ENCODE results near the gene CXCL3.

Gene CXCL3

DNA sequence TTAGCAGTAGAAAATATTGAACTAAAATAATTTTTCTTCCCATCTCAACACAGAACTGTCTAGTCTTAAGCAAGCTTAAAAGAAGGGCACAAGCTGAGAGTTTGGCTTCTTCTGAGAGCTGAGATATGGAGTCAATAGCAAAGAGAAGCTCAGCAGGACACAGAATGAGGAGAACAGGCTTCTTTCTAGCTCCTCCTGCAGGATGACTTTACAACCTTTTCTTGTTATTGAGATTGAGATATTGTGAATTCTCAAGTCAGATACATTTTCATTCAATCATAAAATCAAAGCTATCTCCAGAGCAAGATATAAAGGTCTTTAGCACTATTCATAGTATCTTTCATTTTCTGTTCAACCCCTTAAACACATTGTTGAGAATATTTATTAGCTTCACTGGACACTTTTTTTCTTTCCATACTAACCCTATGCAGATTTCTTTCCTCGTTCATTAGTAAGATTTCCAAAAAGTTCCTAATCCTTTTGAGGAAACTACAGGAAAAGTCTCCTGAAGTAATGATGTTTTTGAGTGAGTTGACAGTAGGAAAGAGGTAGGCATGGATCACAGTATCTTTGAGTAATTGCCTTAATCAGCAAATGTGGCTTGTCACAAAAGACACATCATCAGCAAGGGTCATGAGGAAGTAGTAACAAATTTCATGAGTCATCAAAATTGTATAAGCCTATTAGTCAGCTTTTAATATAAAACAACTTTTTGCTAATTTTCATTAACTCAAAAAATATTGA, 17.8 kb upstream of the CXCL3 start:
- no peak for DNase-seq (ENCODE audit: extremely low read depth in 1 of 2, low read depth in 1 of 2)

DNA sequence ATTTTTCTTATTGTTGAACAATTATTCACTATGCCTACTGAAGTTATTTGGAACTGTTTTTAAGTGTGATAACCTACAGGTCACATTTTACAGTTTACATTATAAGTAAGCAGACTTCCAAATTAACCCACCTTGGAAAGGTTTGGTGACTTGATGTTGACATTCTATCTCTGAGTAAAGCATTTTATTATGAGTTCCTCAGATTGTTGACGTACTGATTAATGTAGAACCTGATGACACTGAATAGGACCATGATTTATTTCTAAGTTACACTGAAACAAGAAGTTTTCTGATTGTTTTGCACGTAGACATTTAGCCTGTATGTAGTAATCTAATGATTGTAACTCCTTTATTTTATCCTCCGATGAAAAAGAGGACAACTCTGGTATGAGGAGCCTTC, 17.0 kb upstream of the CXCL3 start:
- no peak for DNase-seq (ENCODE audit: extremely low read depth in 1 of 2, low read depth in 1 of 2)

DNA sequence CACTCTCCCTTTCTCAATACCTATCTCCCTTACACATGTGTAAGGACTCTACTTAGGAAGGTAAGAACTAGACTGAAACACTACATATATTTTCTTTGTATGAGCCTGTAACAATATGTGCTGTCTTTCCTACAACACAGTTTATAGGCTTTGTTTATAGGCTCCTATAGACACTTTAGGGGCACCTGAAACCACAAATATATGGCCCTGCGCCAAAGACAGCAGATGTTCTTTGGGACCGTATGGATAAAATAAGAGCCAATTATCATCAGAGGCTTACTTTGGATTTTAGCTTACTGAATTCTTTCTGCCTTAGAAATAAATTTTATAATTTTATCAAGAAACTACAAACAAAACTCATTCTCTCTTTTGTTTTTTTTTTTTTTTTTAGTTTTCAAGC, 16.6 kb upstream of the CXCL3 start:
- DNase-seq (ENCODE audit: extremely low read depth in 1 of 2, low read depth in 1 of 2): no peak

DNA sequence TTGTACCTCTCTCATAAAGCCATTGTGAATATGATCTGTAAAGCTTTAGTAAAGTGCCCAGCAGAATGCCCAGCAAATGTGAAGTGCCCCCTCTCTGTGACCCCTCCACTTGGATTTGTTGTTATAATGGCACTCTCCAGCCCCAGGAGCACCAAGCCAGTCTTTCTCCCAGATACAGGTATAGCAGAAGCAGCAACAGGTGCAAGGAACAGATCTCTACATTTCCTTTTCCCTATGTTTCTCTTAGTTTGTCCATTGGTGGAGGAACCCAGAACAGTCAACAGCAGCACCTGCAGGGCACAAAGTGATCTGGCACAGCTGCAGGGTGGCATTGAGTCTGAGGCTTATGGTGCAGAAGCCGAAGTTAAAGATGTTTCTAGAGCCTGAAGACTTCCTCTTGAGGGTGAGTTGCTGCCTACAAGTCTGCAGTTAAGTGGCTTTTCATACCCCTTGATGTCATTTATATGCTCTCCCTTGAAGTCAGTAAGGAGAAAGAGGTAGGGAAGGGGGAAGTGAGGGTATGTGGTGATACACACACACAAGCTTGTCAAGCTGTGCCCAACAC, 16.1 kb upstream of the CXCL3 start:
- no peak for DNase-seq (ENCODE audit: extremely low read depth in 1 of 2, low read depth in 1 of 2)

DNA sequence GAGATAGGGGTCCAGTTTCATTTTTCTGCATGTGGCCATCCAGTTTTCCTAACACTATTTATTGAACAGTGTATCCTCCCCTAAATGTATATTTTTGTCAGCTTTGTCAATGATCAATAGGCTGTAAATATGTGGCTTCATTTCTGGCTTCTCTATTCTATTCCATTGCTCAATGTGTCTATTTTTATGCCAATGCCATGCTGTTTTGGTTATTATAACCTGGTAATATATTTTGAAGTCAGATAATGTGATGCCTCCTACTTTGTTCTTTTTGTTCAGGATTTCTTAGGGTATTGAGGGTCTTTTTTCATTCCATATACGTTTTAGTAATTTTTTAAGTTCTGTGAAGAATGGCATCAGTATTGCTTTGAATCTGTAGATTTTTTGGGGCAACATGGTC, 8.7 kb upstream of the CXCL3 start:
- no peak for DNase-seq (ENCODE audit: extremely low read depth in 1 of 2, low read depth in 1 of 2)

DNA sequence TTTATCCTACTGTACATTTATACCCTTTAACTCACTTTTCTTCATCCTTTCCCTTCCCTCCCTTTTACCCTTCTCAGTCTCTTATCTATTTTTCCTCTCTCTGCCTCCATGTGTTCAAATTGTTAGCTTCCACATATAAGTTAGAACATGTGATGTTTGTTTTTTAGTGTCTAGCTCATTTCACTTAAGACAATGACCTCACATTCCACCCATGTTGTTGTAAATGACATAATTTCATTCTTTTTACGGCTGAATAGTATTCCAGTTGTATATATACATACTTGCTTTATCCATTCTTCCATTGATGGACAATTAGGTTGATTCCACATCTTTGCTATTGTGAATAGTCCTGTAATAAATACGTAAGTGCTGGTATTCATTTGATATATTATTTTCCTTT, 7.3 kb upstream of the CXCL3 start:
- DNase-seq (ENCODE audit: extremely low read depth in 1 of 2, low read depth in 1 of 2): no peak

DNA sequence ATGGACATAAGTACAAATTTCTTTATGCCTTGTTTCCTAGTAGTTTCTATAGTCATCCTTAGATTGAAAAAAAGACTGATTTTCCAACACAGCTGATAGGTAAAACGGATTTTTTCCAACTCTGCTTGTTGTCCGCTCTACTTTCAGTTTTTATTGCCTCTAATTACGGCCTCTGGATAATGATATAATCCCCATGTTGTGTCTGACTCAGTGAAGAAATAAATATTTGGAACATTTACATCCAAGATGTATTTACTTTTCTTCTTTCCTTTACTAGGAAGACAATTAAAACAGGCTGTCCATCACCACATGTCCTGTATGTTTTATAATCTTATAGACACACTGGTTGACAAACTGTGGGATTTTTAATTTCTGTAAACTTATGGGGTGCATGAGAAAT, 6.8 kb upstream of the CXCL3 start:
- DNase-seq (ENCODE audit: extremely low read depth in 1 of 2, low read depth in 1 of 2): no peak

DNA sequence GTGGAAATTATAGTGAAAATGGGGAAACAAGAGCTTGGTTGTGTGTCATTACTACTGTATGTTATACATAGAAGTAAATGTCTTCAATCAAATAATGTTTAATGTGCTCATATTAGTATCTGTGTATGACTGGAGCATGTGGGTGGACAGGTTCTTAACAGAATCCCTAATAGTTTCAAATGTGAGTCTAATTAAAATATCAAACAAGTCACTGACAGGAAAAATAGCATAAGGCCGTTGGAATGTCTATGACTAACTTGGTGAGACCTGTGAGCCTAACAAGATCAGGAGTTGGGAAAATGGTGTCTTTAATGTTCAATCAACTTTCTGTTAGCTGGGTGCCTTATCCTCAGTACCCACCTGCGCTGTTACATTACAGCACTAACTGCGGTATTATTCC, 6.2 kb upstream of the CXCL3 start:
- no peak for DNase-seq (ENCODE audit: extremely low read depth in 1 of 2, low read depth in 1 of 2)

DNA sequence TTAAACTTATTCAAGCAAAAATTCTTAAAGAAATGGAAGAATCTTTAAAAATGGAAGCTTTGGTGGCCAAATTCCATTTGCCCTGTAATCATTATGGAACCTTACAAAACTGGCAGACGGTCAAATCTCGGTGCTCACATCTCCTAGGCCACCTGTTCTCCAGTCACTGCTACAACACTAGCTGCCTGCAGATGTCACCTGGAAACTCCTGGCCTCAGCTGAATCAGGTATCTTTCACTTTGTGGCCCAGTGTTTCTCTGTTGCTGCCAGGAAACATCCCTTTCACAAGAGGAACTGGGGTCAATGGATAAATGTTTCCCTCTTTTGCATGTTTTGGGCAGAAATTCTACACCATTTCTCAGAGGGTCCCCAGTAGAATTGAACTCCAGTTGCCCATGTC, 4.2 kb upstream of the CXCL3 start:
- DNase-seq (ENCODE audit: extremely low read depth in 1 of 2, low read depth in 1 of 2): no peak

DNA sequence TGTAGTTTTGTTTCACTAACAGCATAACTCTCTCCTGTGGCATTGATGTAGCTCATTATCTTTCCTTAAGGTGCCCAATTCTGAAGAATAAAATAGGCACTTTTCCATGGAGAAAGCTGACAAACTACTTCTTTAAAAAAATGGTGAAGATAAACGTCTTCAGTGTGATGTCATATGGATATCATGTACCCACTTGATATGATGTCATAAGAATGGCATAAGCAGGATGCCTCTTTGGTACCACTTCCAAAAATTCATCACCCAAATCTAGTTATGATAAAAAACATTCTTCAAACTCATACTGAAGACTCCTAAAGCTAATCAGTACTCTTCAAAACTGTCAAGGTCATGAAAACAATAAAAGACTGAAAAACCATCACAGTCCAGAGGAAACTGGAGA, 2.9 kb upstream of the CXCL3 start:
- no peak for DNase-seq (ENCODE audit: extremely low read depth in 1 of 2, low read depth in 1 of 2)

DNA sequence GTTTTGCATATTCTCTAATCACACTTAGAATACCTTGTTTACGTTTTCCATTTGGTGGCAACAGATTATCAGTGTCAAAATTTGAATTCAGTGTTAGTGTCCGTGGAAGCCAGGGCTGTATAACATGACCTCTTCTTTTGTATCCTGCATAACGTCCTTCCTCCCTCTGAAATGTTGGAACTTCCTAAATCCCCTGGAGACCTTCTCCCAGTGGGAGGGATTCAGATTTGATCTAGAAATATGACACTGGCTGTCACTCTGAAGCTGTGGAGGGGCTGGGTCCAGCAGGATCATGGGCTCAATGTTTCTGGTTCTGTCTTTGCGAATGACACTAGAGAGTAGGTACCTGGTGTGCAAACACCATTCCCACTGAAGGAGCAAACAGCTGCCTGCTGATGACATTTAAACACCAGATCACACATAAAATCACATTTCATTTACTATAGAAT, 850 bp upstream of the CXCL3 start:
- no peak for DNase-seq (ENCODE audit: extremely low read depth in 1 of 2, low read depth in 1 of 2)

DNA sequence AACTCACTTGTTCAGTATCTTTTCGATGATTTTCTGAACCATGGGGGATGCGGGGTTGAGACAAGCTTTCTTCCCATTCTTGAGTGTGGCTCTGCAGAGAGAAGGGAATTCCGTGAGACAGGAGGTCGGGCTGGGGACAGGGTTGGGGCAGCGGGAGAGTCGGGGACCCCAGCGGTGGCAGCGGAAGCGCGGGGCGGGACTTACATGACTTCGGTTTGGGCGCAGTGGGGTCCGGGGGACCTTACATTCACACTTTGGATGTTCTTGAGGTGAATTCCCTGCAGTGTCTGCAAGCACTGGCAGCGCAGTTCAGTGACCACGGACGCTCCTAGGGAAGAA, 434 bp downstream of the CXCL3 start:
- no peak for DNase-seq (ENCODE audit: extremely low read depth in 1 of 2, low read depth in 1 of 2)

DNA sequence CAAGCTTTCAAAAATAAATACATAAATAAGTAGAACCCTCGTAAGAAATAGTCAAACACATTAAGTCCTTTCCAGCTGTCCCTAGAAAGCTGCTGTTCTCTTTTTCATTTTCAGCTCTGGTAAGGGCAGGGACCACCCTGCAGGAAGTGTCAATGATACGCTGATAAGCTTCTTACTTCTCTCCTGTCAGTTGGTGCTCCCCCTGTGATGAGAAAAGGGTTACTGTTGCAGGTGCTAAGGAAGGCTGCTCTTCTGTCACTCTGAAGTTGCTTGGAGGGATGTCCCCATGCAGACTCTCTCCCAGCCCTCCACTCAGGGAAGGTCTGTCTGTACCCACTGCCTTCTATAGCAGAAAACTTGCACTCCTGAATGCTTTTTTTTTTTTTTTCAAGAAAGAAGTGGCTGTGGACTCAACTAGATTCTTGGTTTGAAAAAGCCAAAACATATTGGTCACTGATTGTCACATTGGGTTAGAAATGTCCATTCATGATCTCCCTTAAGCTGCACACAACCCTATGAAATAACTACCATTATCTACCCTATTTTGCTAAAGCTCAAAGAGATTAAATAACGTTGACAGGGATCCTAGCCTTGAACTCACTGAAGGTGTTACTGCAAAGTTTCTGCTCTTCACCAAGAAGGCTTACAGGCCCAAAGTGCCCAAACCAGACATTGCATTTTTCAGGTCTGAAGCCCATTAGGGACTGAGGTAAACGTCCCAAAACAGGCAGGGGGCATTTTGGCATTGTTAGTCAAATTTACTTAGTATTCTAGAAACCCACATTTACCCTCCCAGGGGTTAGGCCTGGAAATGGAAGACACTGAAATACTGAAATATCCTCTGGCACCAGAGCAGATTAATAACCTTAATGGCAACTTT, 1.2 kb downstream of the CXCL3 start:
- DNase-seq (ENCODE audit: extremely low read depth in 1 of 2, low read depth in 1 of 2): no peak

DNA sequence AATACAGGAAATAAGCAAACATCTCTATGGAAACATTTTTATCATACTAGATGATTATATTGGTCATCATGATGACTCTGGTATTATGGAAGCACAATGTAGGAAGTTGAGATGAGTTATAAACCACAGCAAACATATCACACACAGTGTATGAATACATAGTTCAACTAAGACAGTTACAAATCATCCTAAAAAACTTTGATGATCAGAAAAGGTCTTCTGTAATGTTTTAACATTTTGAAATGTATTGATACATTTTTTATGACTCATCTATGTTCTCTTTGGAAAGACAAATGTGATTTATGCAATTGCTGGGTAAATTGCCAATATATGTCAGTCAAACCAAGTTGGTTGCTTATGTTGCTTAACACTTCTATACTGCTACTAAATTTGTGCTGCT, 4.8 kb downstream of the CXCL3 start:
- DNase-seq (ENCODE audit: extremely low read depth in 1 of 2, low read depth in 1 of 2): no peak

DNA sequence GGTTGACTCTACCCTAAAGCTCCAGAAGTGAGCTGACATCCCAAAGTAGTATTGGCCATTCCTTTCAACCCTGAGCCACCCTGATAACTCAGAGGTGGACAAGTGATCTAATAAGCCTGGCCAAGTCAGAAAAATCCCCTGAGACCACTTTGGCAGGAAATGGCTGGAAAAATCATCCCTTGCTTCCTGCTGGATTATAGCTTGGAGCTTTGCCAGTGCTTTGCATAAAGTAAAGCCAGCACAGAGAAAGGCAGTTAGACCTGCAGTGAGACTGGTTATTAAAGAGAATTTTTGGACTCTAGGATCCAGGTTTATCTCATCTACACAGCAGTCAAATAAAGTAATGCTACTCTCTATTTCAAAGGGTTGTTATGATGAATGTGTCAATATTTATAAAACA, 6.4 kb downstream of the CXCL3 start:
- DNase-seq (ENCODE audit: extremely low read depth in 1 of 2, low read depth in 1 of 2): no peak

DNA sequence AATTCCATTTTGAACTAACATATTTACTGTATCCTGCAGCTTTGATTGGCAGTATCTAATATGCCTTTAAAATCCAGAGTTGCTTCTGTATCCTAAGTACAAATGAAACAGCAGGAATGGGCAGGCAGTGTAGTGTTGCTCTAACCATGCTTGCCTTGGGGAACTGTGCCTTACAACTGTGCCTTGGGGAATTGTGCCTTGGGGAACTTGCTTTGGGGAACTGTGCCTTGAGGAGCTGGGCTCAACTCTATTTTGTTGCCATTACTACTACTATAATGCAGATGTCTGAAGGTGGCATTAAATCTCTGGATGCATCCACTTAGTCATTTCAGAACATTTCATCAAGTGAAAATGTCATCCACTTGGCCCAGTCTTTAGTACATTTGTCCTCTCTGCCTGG, 6.9 kb downstream of the CXCL3 start:
- DNase-seq (ENCODE audit: extremely low read depth in 1 of 2, low read depth in 1 of 2): no peak

DNA sequence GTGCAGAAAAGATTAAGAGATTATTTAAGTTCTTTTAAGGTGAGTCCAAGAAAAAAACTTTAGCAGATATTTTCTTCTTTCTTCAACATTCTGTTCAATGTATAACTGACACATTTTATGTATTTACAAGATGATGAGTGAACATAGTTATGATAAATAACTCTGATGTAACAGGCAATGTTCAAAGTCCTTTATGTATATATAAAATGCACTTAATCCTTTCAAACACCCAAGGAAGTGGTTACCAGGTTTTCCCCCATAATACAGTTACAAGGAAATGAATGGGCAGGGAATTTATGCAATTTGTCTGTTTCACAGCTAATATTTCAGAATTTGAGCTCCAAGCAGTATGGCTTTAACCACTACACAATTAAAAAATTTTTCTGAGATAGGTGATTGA, 8.2 kb downstream of the CXCL3 start:
- DNase-seq (ENCODE audit: extremely low read depth in 1 of 2, low read depth in 1 of 2): no peak

DNA sequence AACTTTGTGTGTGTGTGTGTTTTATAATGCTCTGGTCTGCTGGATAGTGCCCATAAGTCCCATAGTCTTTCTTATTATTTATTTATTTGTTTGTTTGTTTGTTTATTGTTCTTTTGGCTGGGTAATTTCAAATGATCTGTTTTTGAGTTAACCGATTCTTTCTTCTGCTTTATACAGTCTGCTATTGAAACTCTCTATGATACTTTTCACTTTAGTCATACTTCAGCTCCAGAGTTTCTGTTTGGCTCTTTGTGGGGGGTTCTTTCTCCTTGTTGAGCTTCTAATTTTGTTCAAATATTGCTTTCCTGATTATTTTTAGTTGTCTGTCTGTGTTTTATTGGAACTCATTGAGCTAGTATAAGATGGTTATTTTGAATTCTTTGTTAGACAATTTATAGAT, 10.0 kb downstream of the CXCL3 start:
- DNase-seq (ENCODE audit: extremely low read depth in 1 of 2, low read depth in 1 of 2): no peak

DNA sequence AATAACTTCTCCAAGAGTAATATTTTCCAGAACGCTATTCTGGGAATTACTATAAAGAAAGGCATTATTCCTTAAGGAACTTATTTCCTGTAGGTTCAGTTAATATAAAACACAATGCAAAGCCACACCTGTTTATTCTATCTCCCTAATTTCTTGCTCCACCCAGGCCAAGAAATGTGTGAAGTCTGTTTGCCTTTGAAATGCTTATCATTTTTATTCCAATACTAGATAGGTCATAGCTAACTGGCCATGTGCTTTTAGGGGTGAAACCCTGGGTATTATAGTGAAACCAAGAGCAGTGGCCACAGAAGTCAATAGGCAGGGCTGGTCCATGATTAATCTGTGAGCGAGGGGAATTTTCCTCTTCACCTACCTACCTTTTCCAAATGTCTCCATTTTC, 14.8 kb downstream of the CXCL3 start:
- no peak for DNase-seq (ENCODE audit: extremely low read depth in 1 of 2, low read depth in 1 of 2)

DNA sequence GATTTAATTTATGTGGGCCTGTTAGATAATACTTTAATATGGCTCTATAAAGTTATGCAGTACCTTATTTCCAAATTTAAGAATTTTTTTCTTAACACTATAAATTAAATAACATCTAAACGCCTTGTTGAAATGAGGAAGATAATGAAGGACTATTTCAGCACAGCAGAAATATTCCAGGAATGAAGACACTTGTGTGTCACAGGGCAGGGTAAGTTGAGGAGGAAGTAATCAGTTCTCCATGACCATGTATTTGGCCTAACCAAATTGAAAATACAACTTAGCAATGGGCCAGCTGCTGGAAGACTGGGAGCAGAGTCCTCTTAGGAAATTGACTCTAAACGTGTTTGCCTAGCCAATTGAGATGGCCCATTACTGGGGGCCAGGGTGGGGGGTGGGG, 16.9 kb downstream of the CXCL3 start:
- no peak for DNase-seq (ENCODE audit: extremely low read depth in 1 of 2, low read depth in 1 of 2)

DNA sequence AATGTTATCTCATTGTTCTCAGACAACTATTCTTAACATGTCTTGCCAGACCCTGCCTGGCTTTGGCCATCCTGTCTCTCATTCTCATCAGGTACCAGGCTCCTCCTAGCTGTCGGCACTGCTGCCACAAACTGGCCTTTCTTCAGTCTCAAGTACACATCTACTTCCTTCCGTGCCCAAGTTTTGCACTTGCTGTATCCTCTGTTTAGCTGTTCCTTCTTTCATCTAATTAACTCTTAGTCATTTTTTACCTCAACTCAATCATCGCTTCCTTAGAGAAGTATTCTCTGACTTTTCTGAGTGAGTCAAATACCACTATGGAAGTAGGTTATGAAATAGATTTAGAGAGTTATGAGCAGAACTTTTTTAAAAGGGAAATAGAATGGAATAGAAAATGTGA, 19.7 kb downstream of the CXCL3 start:
- DNase-seq (ENCODE audit: extremely low read depth in 1 of 2, low read depth in 1 of 2): no peak

DNA sequence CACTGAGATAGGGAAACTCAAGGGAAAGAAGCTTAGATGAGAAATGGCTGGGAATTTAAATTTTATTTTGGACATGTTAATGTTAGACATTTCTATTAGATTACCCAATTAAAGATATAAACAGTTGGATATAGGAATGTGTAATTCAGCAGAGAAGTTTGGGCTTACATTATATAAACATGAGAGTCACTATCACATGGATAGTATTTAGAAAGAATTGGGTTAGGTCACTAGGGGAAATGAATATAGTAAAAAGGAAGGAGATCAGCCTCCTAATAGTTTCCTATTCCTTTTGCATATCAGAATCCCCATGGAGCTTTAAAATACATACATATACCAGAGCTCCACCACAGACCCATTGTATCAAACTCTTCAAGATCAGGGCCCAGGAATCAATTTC, 20.4 kb downstream of the CXCL3 start:
- DNase-seq (ENCODE audit: extremely low read depth in 1 of 2, low read depth in 1 of 2): no peak
